ENCODE data around the gene OR3A2. TPM values are rescaled to one million over a fixed set of nuclear protein-coding genes. Genes with fewer than 3 reads are reported as not detected.
A peak's percentile ranks its signal among the peaks of the same experiment; 100 is the strongest.
"Not testable (repeated sequence)": the region's sequence is repeated elsewhere in the genome, so short reads cannot be mapped to it uniquely, and the experiment has no call there.

OR3A2 gene
- total RNA-seq, 1 donor from 2014 or later = not detected

- Mint-ChIP-seq H3K27me3 (ENCODE audit: low read depth) (no peaks in the 10 kb centered on the region), H3K4me1 (ENCODE audit: low read depth) (no peaks in the 10 kb centered on the region), H3K9me3 (ENCODE audit: low read depth) (peaks cover 25% of the 10 kb centered on the region), H3K4me3 (ENCODE audit: unreplicated experiment) (no peak overlapping the region), H3K27ac (ENCODE audit: unreplicated experiment) (no peak overlapping the region), H3K36me3 (ENCODE audit: low read depth) (no peaks in the 10 kb centered on the region)
- no peak for DNase-seq (ENCODE audit: low spot score)
- no peak for TF ChIP-seq CTCF (IDR thresholded peaks at IDR 0.05)
These were observed 3.7 kb upstream of the OR3A2 start for GRCh38 chr17:3389791-3390190.

GRCh38 chr17:3381957-3382356 is 4.2 kb downstream of the OR3A2 start:
- H3K27me3 Mint-ChIP-seq (ENCODE audit: low read depth) = peaks cover 12% of the 10 kb centered on the region
- no peak for DNase-seq (ENCODE audit: low spot score)
- no peak for TF ChIP-seq CTCF (IDR thresholded peaks at IDR 0.05)
- no peaks in the 10 kb centered on the region for H3K9me3 Mint-ChIP-seq (ENCODE audit: low read depth)
- H3K4me1 Mint-ChIP-seq (ENCODE audit: low read depth) = no peaks in the 10 kb centered on the region
- no peak overlapping the region for H3K4me3 Mint-ChIP-seq (ENCODE audit: unreplicated experiment)
- H3K27ac Mint-ChIP-seq (ENCODE audit: unreplicated experiment) = no peak overlapping the region
- H3K36me3 Mint-ChIP-seq (ENCODE audit: low read depth) = no peaks in the 10 kb centered on the region

GRCh38 chr17:3378321-3378720 is 7.8 kb downstream of the OR3A2 start:
- Mint-ChIP-seq H3K27ac (ENCODE audit: unreplicated experiment) (no peak overlapping the region), H3K9me3 (ENCODE audit: low read depth) (peaks cover 16% of the 10 kb centered on the region), H3K4me3 (ENCODE audit: unreplicated experiment) (no peak overlapping the region), H3K36me3 (ENCODE audit: low read depth) (no peaks in the 10 kb centered on the region), H3K27me3 (ENCODE audit: low read depth) (peaks cover 10% of the 10 kb centered on the region), H3K4me1 (ENCODE audit: low read depth) (no peaks in the 10 kb centered on the region)
- no peak for TF ChIP-seq CTCF (IDR thresholded peaks at IDR 0.05)
- peak; percentile 72 for DNase-seq (ENCODE audit: low spot score)

GRCh38 chr17:3371167-3371566 is 14.9 kb downstream of the OR3A2 start:
- H3K36me3 Mint-ChIP-seq (ENCODE audit: low read depth); H3K4me3 Mint-ChIP-seq (ENCODE audit: unreplicated experiment); H3K27ac Mint-ChIP-seq (ENCODE audit: unreplicated experiment); H3K27me3 Mint-ChIP-seq (ENCODE audit: low read depth); H3K4me1 Mint-ChIP-seq (ENCODE audit: low read depth); DNase-seq (ENCODE audit: low spot score): not testable (repeated sequence)
- peaks cover 45% of the 10 kb centered on the region for H3K9me3 Mint-ChIP-seq (ENCODE audit: low read depth)

- not testable (repeated sequence) for H3K4me3 Mint-ChIP-seq (ENCODE audit: unreplicated experiment); H3K36me3 Mint-ChIP-seq (ENCODE audit: low read depth); H3K27ac Mint-ChIP-seq (ENCODE audit: unreplicated experiment); H3K4me1 Mint-ChIP-seq (ENCODE audit: low read depth)
- peaks cover 40% of the 10 kb centered on the region for H3K9me3 Mint-ChIP-seq (ENCODE audit: low read depth)
- DNase-seq (ENCODE audit: low spot score) = peak; percentile 73
- H3K27me3 Mint-ChIP-seq (ENCODE audit: low read depth) = peaks cover 13% of the 10 kb centered on the region
These were observed 43.3 kb downstream of the OR3A2 start for GRCh38 chr17:3342782-3343181.

- peaks cover 15% of the 10 kb centered on the region for H3K9me3 Mint-ChIP-seq (ENCODE audit: low read depth)
- no peak overlapping the region for H3K27ac Mint-ChIP-seq (ENCODE audit: unreplicated experiment)
- H3K36me3 Mint-ChIP-seq (ENCODE audit: low read depth) = no peaks in the 10 kb centered on the region
- H3K4me3 Mint-ChIP-seq (ENCODE audit: unreplicated experiment) = no peak overlapping the region
- no peak for DNase-seq (ENCODE audit: low spot score)
- H3K27me3 Mint-ChIP-seq (ENCODE audit: low read depth) = peaks cover 4% of the 10 kb centered on the region
- TF ChIP-seq CTCF (IDR thresholded peaks at IDR 0.05) = no peak
- H3K4me1 Mint-ChIP-seq (ENCODE audit: low read depth) = no peaks in the 10 kb centered on the region
These were observed 50.2 kb downstream of the OR3A2 start for GRCh38 chr17:3335876-3336275.

All from chondrocyte (in vitro differentiated cells).